HL-60 (cell line): Measurements from ENCODE around the gene SSTR5.

Source experiments
- DNase-seq, 2 experiments: peaks; one replicate each; pipeline ENCODE4 v3.0.0-alpha.2; 2010 to 2020; ENCODE audit warnings: low read depth in 1 of 2, low spot score in 1 of 2
- H3K27ac ChIP-seq: fragments of 250-450 bp; sonication (Bioruptor Pico); replicated peaks from 2 replicates; pipeline ENCODE4 v1.5.1; 2020; ENCODE audit warnings: mild to moderate bottlenecking, moderate library complexity
- H3K27me3 ChIP-seq: fragments of 250-450 bp; sonication (Bioruptor Pico); 2 replicates; pipeline ENCODE4 v1.5.1; 2021; ENCODE audit warnings: mild to moderate bottlenecking, moderate library complexity; ENCODE audit not compliant: insufficient read depth, poor library complexity, severe bottlenecking
- H3K4me3 ChIP-seq: replicated peaks from 2 replicates; pipeline ENCODE4 v1.5.1; 2011; ENCODE audit warnings: mild to moderate bottlenecking, control low read depth, low read length; ENCODE audit not compliant: insufficient read depth
- GABPA ChIP-seq: IDR thresholded peaks from 2 replicates; pipeline ENCODE4 v1.6.1; 2012; ENCODE audit warnings: low read depth
- POLR2AphosphoS5 ChIP-seq: IDR thresholded peaks from 2 replicates; pipeline ENCODE4 v1.6.1; 2012; ENCODE audit warnings: low read depth
- SPI1 ChIP-seq: IDR thresholded peaks from 2 replicates; pipeline ENCODE4 v1.6.1; 2012; ENCODE audit warnings: low read depth, mild to moderate bottlenecking, borderline replicate concordance
- TF ChIP-seq, protein P1 (sequence below): IDR thresholded peaks from 2 replicates; pipeline ENCODE4 v1.6.1; 2012; ENCODE audit warnings: low read depth; ENCODE audit not compliant: insufficient replicate concordance
- TF ChIP-seq, protein P2 (sequence below): IDR thresholded peaks from one replicate; pipeline ENCODE4 v1.5.1; 2011; ENCODE audit warnings: low read length, control low read depth, inconsistent platforms; ENCODE audit not compliant: insufficient read depth

SSTR5 gene

GRCh38 chr16:1051446-1051845, 21.1 kb upstream of the SSTR5 start:
- TF ChIP-seq, protein P1, sequence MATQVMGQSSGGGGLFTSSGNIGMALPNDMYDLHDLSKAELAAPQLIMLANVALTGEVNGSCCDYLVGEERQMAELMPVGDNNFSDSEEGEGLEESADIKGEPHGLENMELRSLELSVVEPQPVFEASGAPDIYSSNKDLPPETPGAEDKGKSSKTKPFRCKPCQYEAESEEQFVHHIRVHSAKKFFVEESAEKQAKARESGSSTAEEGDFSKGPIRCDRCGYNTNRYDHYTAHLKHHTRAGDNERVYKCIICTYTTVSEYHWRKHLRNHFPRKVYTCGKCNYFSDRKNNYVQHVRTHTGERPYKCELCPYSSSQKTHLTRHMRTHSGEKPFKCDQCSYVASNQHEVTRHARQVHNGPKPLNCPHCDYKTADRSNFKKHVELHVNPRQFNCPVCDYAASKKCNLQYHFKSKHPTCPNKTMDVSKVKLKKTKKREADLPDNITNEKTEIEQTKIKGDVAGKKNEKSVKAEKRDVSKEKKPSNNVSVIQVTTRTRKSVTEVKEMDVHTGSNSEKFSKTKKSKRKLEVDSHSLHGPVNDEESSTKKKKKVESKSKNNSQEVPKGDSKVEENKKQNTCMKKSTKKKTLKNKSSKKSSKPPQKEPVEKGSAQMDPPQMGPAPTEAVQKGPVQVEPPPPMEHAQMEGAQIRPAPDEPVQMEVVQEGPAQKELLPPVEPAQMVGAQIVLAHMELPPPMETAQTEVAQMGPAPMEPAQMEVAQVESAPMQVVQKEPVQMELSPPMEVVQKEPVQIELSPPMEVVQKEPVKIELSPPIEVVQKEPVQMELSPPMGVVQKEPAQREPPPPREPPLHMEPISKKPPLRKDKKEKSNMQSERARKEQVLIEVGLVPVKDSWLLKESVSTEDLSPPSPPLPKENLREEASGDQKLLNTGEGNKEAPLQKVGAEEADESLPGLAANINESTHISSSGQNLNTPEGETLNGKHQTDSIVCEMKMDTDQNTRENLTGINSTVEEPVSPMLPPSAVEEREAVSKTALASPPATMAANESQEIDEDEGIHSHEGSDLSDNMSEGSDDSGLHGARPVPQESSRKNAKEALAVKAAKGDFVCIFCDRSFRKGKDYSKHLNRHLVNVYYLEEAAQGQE: no peak
- TF ChIP-seq GABPA (no peak), POLR2AphosphoS5 (no peak), SPI1 (no peak)
- TF ChIP-seq, protein P2, sequence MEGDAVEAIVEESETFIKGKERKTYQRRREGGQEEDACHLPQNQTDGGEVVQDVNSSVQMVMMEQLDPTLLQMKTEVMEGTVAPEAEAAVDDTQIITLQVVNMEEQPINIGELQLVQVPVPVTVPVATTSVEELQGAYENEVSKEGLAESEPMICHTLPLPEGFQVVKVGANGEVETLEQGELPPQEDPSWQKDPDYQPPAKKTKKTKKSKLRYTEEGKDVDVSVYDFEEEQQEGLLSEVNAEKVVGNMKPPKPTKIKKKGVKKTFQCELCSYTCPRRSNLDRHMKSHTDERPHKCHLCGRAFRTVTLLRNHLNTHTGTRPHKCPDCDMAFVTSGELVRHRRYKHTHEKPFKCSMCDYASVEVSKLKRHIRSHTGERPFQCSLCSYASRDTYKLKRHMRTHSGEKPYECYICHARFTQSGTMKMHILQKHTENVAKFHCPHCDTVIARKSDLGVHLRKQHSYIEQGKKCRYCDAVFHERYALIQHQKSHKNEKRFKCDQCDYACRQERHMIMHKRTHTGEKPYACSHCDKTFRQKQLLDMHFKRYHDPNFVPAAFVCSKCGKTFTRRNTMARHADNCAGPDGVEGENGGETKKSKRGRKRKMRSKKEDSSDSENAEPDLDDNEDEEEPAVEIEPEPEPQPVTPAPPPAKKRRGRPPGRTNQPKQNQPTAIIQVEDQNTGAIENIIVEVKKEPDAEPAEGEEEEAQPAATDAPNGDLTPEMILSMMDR: no peak
- H3K27me3 ChIP-seq: no peaks in the 10 kb centered on the region

GRCh38 chr16:1052721-1053120, 19.8 kb upstream of the SSTR5 start:
- no peak for DNase-seq
- no peaks in the 10 kb centered on the region for H3K27me3 ChIP-seq

More at GRCh38 chr16:1051446-1051845, 21.1 kb upstream of the SSTR5 start:
- no peak for DNase-seq
- Histone ChIP-seq H3K27ac (no peak overlapping the region), H3K4me3 (no peak overlapping the region)

DNA sequence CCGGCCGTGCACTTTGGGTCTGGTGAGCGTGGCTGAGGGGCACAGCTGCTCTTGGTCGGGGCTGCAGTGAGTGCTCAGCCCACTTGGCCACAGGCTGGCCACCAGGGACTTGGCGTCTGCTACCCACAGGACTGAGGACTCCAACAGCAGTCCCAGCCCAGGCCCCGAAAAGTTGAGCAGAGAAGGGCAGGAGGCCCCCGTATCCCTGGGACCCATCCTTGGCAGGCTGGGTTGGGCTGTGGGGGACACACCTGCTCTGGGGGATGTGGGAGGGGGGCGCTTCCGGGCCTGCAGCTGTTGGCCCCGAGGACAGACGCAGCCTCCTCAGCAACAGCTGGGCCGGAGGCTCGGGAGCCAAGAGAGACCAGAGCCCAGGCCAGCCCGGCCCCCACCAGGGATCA, 19.4 kb upstream of the SSTR5 start:
- TF ChIP-seq SPI1 (no peak), GABPA (no peak), POLR2AphosphoS5 (no peak)
- TF ChIP-seq, protein P2: no peak
- TF ChIP-seq, protein P1: no peak
- Histone ChIP-seq H3K27me3 (no peaks in the 10 kb centered on the region), H3K27ac (no peak overlapping the region), H3K4me3 (no peak overlapping the region)
- DNase-seq: no peak

More at GRCh38 chr16:1052721-1053120, 19.8 kb upstream of the SSTR5 start:
- TF ChIP-seq SPI1: no peak
- TF ChIP-seq POLR2AphosphoS5: no peak
- no peak for TF ChIP-seq GABPA
- TF ChIP-seq, protein P1: no peak
- TF ChIP-seq, protein P2: no peak
- H3K27ac ChIP-seq: no peak overlapping the region
- no peak overlapping the region for H3K4me3 ChIP-seq
